GM12873 (cell line): ENCODE results near the gene GLRB.

Experiments
- TF ChIP-seq, protein P1 (sequence below): IDR thresholded peaks from 2 replicates; pipeline ENCODE4 v1.5.1; 2012; ENCODE audit warnings: low read depth, mild to moderate bottlenecking, moderate library complexity, low read length, control low read depth; ENCODE audit not compliant: insufficient read depth; ENCODE audit errors: missing control alignments

GLRB gene

GRCh38 chr4:157075811-157076577 is at the start of gene GLRB:
TSS of gene GLRB (plus strand) at chr4:157076150. CDS start at chr4:157078025, 1,875 bp downstream.
- TF ChIP-seq, protein P1, sequence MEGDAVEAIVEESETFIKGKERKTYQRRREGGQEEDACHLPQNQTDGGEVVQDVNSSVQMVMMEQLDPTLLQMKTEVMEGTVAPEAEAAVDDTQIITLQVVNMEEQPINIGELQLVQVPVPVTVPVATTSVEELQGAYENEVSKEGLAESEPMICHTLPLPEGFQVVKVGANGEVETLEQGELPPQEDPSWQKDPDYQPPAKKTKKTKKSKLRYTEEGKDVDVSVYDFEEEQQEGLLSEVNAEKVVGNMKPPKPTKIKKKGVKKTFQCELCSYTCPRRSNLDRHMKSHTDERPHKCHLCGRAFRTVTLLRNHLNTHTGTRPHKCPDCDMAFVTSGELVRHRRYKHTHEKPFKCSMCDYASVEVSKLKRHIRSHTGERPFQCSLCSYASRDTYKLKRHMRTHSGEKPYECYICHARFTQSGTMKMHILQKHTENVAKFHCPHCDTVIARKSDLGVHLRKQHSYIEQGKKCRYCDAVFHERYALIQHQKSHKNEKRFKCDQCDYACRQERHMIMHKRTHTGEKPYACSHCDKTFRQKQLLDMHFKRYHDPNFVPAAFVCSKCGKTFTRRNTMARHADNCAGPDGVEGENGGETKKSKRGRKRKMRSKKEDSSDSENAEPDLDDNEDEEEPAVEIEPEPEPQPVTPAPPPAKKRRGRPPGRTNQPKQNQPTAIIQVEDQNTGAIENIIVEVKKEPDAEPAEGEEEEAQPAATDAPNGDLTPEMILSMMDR: no peak

GRCh38 chr4:157035471-157035870 is 40.5 kb upstream of the GLRB start:
- TF ChIP-seq, protein P1: no peak

- TF ChIP-seq, protein P1: no peak
Measured at GRCh38 chr4:157040405-157040804, 35.5 kb upstream of the GLRB start.

DNA sequence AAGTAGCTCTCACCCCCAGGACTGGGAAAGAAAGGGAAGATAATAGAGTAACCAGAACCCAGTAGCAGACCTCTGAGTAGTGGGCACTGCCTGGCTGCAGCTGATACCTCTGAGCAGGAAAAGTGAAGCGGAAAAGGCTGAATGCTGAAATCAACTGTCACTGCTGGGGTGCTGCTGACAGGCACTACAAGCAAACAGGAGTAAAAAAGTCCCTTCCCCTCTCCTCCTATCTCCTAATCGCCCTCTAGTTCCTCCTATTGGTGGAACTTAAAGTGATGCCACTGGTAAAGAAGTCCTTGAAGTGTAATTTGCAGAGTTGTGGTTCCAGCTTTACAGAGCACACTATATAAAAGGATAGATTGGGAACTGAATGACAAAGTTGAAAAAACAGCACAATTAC is 32.8 kb upstream of the GLRB start:
- TF ChIP-seq, protein P1: no peak

- TF ChIP-seq, protein P1: peak; percentile 71
Measured at GRCh38 chr4:157045507-157046127, 30.3 kb upstream of the GLRB start.

GRCh38 chr4:157048248-157048647 is 27.7 kb upstream of the GLRB start:
- TF ChIP-seq, protein P1: no peak

DNA sequence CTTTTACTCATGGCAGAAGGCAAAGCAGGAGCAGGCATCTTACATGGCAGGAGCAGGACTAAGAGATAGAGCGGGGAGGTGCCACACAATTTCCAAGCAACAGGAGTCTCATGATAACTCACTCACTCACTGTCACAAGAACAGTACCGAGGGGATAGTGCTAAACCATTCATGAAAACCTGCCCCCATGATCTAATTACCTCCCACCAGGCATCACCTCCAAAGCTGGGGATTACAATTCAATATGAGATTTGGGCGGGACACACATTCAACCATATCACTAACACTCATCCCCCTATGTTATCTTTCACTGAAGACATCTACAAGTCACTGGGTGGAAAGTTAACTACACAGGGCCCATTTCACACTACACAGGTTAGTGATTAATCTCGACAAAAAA is 25.4 kb upstream of the GLRB start:
- TF ChIP-seq, protein P1: no peak
